ENCODE measurements around the gene SIGLEC11. TPM values are rescaled to one million over a fixed set of nuclear protein-coding genes. Genes with fewer than 3 reads are reported as not detected.
A peak's percentile ranks its signal among the peaks of the same experiment; 100 is the strongest.

Gene SIGLEC11
- total RNA-seq, 1 donor from 2014 or later: not detected

- no peaks in the 10 kb centered on the region for H3K27me3 ChIP-seq
- peaks cover 12% of the 10 kb centered on the region for H3K27me3 Mint-ChIP-seq (ENCODE audit: insufficient read depth, low read depth)
- H3K36me3 Mint-ChIP-seq: peaks cover 11% of the 10 kb centered on the region
- no peak overlapping the region for H3K4me3 Mint-ChIP-seq
- H2AFZ ChIP-seq (replicated peaks): no peak overlapping the region
- no peak overlapping the region for H3K4me2 ChIP-seq
- no peaks in the 10 kb centered on the region for H3K9me3 ChIP-seq (ENCODE audit: low read depth)
- TF ChIP-seq CTCF (IDR thresholded peaks at IDR 0.05) (peak; percentile 97), EZH2phosphoT487 (IDR thresholded peaks at IDR 0.05) (no peak), EZH2 (IDR thresholded peaks at IDR 0.05) (no peak)
- H3K27ac Mint-ChIP-seq: no peak overlapping the region
- DNase-seq (ENCODE audit: low spot score): peak; percentile 74
- H3K4me3 ChIP-seq: no peak overlapping the region
- no peak overlapping the region for H3K9ac ChIP-seq
- H4K20me1 ChIP-seq (ENCODE audit: low read depth): peaks cover 30% of the 10 kb centered on the region
- H3K27ac ChIP-seq: no peak overlapping the region
- H3K4me1 ChIP-seq: no peaks in the 10 kb centered on the region
- no peaks in the 10 kb centered on the region for H3K9me3 Mint-ChIP-seq
- peaks cover 7% of the 10 kb centered on the region for H3F3A ChIP-seq (ENCODE audit: low read depth)
- H3K4me1 Mint-ChIP-seq: peaks cover 4% of the 10 kb centered on the region
- no peaks in the 10 kb centered on the region for H3K79me2 ChIP-seq (ENCODE audit: low read depth)
- H3K36me3 ChIP-seq: no peaks in the 10 kb centered on the region
These were observed 22.8 kb upstream of the SIGLEC11 start for GRCh38 chr19:49983645-49984229.

GRCh38 chr19:49981603-49982593 is 20.9 kb upstream of the SIGLEC11 start:
- Histone ChIP-seq H3K27ac (no peak overlapping the region), H3K36me3 (no peaks in the 10 kb centered on the region), H3K4me2 (no peak overlapping the region), H3K4me3 (no peak overlapping the region), H3K9ac (no peak overlapping the region), H2AFZ (replicated peaks) (no peak overlapping the region), H3K79me2 (ENCODE audit: low read depth) (no peaks in the 10 kb centered on the region), H3F3A (ENCODE audit: low read depth) (peaks cover 3% of the 10 kb centered on the region), H3K4me1 (no peaks in the 10 kb centered on the region), H3K27me3 (no peaks in the 10 kb centered on the region), H3K9me3 (ENCODE audit: low read depth) (no peaks in the 10 kb centered on the region), H4K20me1 (ENCODE audit: low read depth) (peaks cover 25% of the 10 kb centered on the region)
- Mint-ChIP-seq H3K27me3 (ENCODE audit: insufficient read depth, low read depth) (peaks cover 9% of the 10 kb centered on the region), H3K4me3 (no peak overlapping the region), H3K27ac (no peak overlapping the region), H3K9me3 (no peaks in the 10 kb centered on the region), H3K36me3 (peaks cover 9% of the 10 kb centered on the region), H3K4me1 (peaks cover 4% of the 10 kb centered on the region)
- DNase-seq (ENCODE audit: low spot score): no peak
- TF ChIP-seq EZH2phosphoT487 (IDR thresholded peaks at IDR 0.05) (no peak), EZH2 (IDR thresholded peaks at IDR 0.05) (no peak), CTCF (IDR thresholded peaks at IDR 0.05) (no peak)

- H3K4me1 Mint-ChIP-seq: peaks cover 4% of the 10 kb centered on the region
- DNase-seq (ENCODE audit: low spot score): no peak
- no peaks in the 10 kb centered on the region for H3K79me2 ChIP-seq (ENCODE audit: low read depth)
- no peaks in the 10 kb centered on the region for H3K4me1 ChIP-seq
- peaks cover 12% of the 10 kb centered on the region for H3K36me3 Mint-ChIP-seq
- no peak overlapping the region for H2AFZ ChIP-seq (replicated peaks)
- no peaks in the 10 kb centered on the region for H3K36me3 ChIP-seq
- no peak overlapping the region for H3K4me3 Mint-ChIP-seq
- H3K9me3 Mint-ChIP-seq: no peaks in the 10 kb centered on the region
- H3K4me2 ChIP-seq: no peak overlapping the region
- no peak for TF ChIP-seq EZH2 (IDR thresholded peaks at IDR 0.05)
- no peak for TF ChIP-seq CTCF (IDR thresholded peaks at IDR 0.05)
- TF ChIP-seq EZH2phosphoT487 (IDR thresholded peaks at IDR 0.05): no peak
- H3K27me3 Mint-ChIP-seq (ENCODE audit: insufficient read depth, low read depth): peaks cover 4% of the 10 kb centered on the region
- no peaks in the 10 kb centered on the region for H3K9me3 ChIP-seq (ENCODE audit: low read depth)
- no peak overlapping the region for H3K4me3 ChIP-seq
- no peak overlapping the region for H3K27ac Mint-ChIP-seq
- no peak overlapping the region for H3K27ac ChIP-seq
- H4K20me1 ChIP-seq (ENCODE audit: low read depth): peaks cover 2% of the 10 kb centered on the region
- H3F3A ChIP-seq (ENCODE audit: low read depth): no peaks in the 10 kb centered on the region
- no peaks in the 10 kb centered on the region for H3K27me3 ChIP-seq
- no peak overlapping the region for H3K9ac ChIP-seq
These were observed 17.4 kb upstream of the SIGLEC11 start for GRCh38 chr19:49978324-49978723.
